Measurements from ENCODE around the gene TBX20. TPM values are rescaled to one million over a fixed set of nuclear protein-coding genes. Genes with fewer than 3 reads are reported as not detected.
A peak's percentile ranks its signal among the peaks of the same experiment; 100 is the strongest.
"Not testable (repeated sequence)": the region's sequence is repeated elsewhere in the genome, so short reads cannot be mapped to it uniquely, and the experiment has no call there.

The TBX20 gene
- total RNA-seq, 1 donor from 2014 or later: not detected

GRCh38 chr7:35204850-35205249 is 49.0 kb downstream of the TBX20 start:
- H3K4me3 ChIP-seq; intact Hi-C loops (cut with DNase I); H3K4me1 ChIP-seq; H3K9me3 ChIP-seq; ATAC-seq; DNase-seq; H3K27me3 ChIP-seq; H3K36me3 ChIP-seq; H3K27ac ChIP-seq: not testable (repeated sequence)

DNA sequence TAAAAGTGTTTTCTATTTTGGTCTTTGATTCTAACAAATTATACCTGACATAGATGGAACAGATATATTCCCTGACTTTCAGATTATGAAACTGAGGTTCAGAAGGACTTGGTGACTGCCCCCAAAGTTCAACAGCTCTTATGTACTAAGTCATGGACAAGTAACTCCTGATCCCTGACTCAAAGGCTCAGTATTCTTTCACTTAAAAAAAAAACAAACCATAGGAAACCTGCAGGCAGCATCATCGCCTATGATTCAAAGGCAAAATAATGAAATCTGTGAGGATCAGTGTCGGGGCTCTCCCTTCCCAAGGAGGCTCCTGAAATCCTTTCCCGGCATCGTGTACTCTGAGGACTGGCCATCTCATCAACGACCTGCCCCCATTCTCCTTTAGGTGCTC is 49.9 kb downstream of the TBX20 start:
- intact Hi-C loops (cut with DNase I): not testable (repeated sequence)

DNA sequence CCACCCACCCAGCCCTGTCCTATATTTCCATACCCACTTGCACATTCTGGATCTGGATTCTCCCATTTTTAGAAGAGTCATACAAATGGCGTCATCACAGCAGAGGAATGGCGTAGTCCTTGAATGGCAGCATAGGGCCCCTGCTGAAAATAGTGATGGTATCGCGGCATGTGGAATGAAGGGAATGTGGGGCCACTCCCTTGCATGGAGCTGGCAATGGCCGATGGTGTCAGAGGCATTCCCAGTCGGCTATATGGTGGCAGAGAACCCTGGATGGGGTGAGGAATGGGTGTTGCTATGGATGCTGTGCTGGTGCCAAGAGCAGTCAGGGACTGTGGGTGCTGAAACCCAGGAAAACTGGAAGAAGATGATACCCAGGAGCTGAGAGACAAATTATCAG is 51.5 kb downstream of the TBX20 start:
- H3K27me3 ChIP-seq; H3K4me1 ChIP-seq; ATAC-seq; intact Hi-C loops (cut with DNase I); H3K36me3 ChIP-seq; H3K4me3 ChIP-seq; DNase-seq; H3K9me3 ChIP-seq; H3K27ac ChIP-seq: not testable (repeated sequence)

More for the DNA sequence above, 49.9 kb downstream of the TBX20 start:
- H3K27me3 ChIP-seq, ATAC-seq, H3K36me3 ChIP-seq, H3K4me3 ChIP-seq, H3K9me3 ChIP-seq, DNase-seq, H3K4me1 ChIP-seq, H3K27ac ChIP-seq: not testable (repeated sequence)

DNA sequence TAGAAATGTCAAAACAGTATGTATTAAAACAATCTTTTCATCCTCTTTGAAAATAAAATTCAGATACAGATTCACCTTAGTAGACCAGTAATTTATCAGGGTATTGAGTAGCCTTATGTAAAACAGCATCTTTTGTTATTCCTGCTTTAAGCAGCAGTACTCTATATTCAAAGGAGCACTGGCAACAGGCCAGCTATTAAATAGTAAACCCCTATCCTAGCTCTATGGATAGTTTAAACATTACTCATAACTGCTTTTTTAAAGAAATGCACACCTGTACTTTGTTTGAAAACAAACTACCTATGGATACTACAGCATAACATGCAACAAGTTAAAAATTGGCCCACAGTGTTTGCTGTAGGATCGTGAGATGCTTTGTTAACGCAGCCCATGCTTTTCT is 53.7 kb downstream of the TBX20 start:
- intact Hi-C loops (cut with DNase I); H3K9me3 ChIP-seq; H3K27me3 ChIP-seq; DNase-seq; ATAC-seq; H3K4me3 ChIP-seq; H3K36me3 ChIP-seq; H3K27ac ChIP-seq; H3K4me1 ChIP-seq: not testable (repeated sequence)

GRCh38 chr7:35198370-35199140 is 55.3 kb downstream of the TBX20 start:
- ATAC-seq: not testable (repeated sequence)

GRCh38 chr7:35191571-35191970 is 62.3 kb downstream of the TBX20 start:
- DNase-seq; H3K9me3 ChIP-seq; H3K4me1 ChIP-seq; intact Hi-C loops (cut with DNase I); ATAC-seq; H3K36me3 ChIP-seq; H3K4me3 ChIP-seq; H3K27ac ChIP-seq: not testable (repeated sequence)
- peaks cover 10% of the 10 kb centered on the region for H3K27me3 ChIP-seq

More at GRCh38 chr7:35198370-35199140, 55.3 kb downstream of the TBX20 start:
- intact Hi-C loops (cut with DNase I); H3K27me3 ChIP-seq; H3K27ac ChIP-seq; H3K9me3 ChIP-seq; H3K4me3 ChIP-seq; H3K36me3 ChIP-seq; DNase-seq; H3K4me1 ChIP-seq: not testable (repeated sequence)

GRCh38 chr7:35190146-35190773 is 63.6 kb downstream of the TBX20 start:
- H3K27me3 ChIP-seq: peaks cover 21% of the 10 kb centered on the region
- H3K4me1 ChIP-seq: peaks cover 13% of the 10 kb centered on the region
- intact Hi-C loops (cut with DNase I); H3K27ac ChIP-seq; ATAC-seq; H3K9me3 ChIP-seq; H3K4me3 ChIP-seq; DNase-seq; H3K36me3 ChIP-seq: not testable (repeated sequence)

DNA sequence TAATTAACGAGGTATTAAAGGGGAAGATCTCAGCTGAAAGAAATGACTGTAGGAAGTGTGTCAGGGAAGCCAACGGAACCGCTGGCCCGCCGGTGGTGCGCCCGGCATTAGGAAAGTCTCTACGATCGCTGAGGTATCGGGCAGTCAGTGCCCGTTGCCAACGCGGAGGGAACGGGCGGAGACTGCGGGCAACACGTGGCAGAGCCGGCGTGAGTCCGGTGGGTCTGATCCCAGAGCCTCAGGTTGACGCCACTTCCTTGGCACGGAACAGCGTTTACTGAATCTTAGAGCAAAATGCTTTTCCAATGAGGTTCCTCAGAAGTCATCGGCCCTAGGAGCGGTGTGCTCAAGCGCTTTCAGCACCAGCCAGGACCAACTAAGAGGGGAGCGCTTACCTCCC is 67.1 kb downstream of the TBX20 start:
- peak; percentile 63 for DNase-seq
- ATAC-seq: peak; percentile 39
- H3K27me3 ChIP-seq: peaks cover 29% of the 10 kb centered on the region
- H3K9me3 ChIP-seq; H3K36me3 ChIP-seq; H3K27ac ChIP-seq; intact Hi-C loops (cut with DNase I): not testable (repeated sequence)
- peak overlapping the region; percentile 29 for H3K4me3 ChIP-seq
- H3K4me1 ChIP-seq: peaks cover 13% of the 10 kb centered on the region

GRCh38 chr7:35185908-35186731 is 67.8 kb downstream of the TBX20 start:
- Histone ChIP-seq H3K27ac (no peak overlapping the region), H3K27me3 (peaks cover 29% of the 10 kb centered on the region), H3K4me3 (peak overlapping the region; percentile 29), H3K36me3 (no peaks in the 10 kb centered on the region), H3K9me3 (no peaks in the 10 kb centered on the region), H3K4me1 (peaks cover 13% of the 10 kb centered on the region)
- intact Hi-C loops (cut with DNase I): no loop called here
- TF ChIP-seq, protein P1, sequence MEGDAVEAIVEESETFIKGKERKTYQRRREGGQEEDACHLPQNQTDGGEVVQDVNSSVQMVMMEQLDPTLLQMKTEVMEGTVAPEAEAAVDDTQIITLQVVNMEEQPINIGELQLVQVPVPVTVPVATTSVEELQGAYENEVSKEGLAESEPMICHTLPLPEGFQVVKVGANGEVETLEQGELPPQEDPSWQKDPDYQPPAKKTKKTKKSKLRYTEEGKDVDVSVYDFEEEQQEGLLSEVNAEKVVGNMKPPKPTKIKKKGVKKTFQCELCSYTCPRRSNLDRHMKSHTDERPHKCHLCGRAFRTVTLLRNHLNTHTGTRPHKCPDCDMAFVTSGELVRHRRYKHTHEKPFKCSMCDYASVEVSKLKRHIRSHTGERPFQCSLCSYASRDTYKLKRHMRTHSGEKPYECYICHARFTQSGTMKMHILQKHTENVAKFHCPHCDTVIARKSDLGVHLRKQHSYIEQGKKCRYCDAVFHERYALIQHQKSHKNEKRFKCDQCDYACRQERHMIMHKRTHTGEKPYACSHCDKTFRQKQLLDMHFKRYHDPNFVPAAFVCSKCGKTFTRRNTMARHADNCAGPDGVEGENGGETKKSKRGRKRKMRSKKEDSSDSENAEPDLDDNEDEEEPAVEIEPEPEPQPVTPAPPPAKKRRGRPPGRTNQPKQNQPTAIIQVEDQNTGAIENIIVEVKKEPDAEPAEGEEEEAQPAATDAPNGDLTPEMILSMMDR (IDR thresholded peaks at IDR 0.05): no peak
- ATAC-seq: peak; percentile 40
- no peak for DNase-seq

GRCh38 chr7:35185578-35185907 is 68.4 kb downstream of the TBX20 start:
- intact Hi-C loops (cut with DNase I): not testable (repeated sequence)

GRCh38 chr7:35184961-35185360 is 68.9 kb downstream of the TBX20 start:
- ATAC-seq; H3K4me3 ChIP-seq; H3K9me3 ChIP-seq; H3K36me3 ChIP-seq; H3K27ac ChIP-seq; intact Hi-C loops (cut with DNase I); DNase-seq: not testable (repeated sequence)
- Histone ChIP-seq H3K4me1 (peaks cover 13% of the 10 kb centered on the region), H3K27me3 (peaks cover 29% of the 10 kb centered on the region)

More at GRCh38 chr7:35185578-35185907, 68.4 kb downstream of the TBX20 start:
- H3K4me3 ChIP-seq, H3K27ac ChIP-seq, ATAC-seq, DNase-seq, H3K9me3 ChIP-seq, H3K36me3 ChIP-seq: not testable (repeated sequence)
- peaks cover 29% of the 10 kb centered on the region for H3K27me3 ChIP-seq
- H3K4me1 ChIP-seq: peaks cover 13% of the 10 kb centered on the region

GRCh38 chr7:35183873-35184503 is 69.9 kb downstream of the TBX20 start:
- H3K4me3 ChIP-seq; H3K27ac ChIP-seq; H3K9me3 ChIP-seq; H3K36me3 ChIP-seq; ATAC-seq; intact Hi-C loops (cut with DNase I); DNase-seq: not testable (repeated sequence)
- Histone ChIP-seq H3K4me1 (peaks cover 13% of the 10 kb centered on the region), H3K27me3 (peaks cover 35% of the 10 kb centered on the region)

All from upper lobe of right lung (tissue), 1 donor.